Suppressor macrophage (primary cell): ENCODE data around the gene FTSJ1.

Source experiments
- DNase-seq, 4 experiments: peaks; one replicate each; pipeline ENCODE4 v3.0.0-alpha.2; 2020 to 2022

FTSJ1 gene

GRCh38 chrX:48470833-48471118 lies 5.2 kb upstream of the FTSJ1 start:
- DNase-seq, result no peak

GRCh38 chrX:48471504-48471903 lies 4.5 kb upstream of the FTSJ1 start:
- DNase-seq, result no peak

GRCh38 chrX:48472225-48472624 lies 3.8 kb upstream of the FTSJ1 start:
- DNase-seq, result no peak

- no peak for DNase-seq
Observed at GRCh38 chrX:48472851-48473703, 2.9 kb upstream of the FTSJ1 start.

GRCh38 chrX:48473704-48473990 lies 2.4 kb upstream of the FTSJ1 start:
- no peak for DNase-seq

GRCh38 chrX:48474127-48474526 lies 1.9 kb upstream of the FTSJ1 start:
- peak; percentile 21 to 42 (median 36) for DNase-seq

- DNase-seq, result no peak
Observed at GRCh38 chrX:48474581-48474980, 1.4 kb upstream of the FTSJ1 start.

GRCh38 chrX:48475296-48475695 lies 703 bp upstream of the FTSJ1 start:
- no peak for DNase-seq

- DNase-seq, result no peak
Observed at GRCh38 chrX:48476919-48477318, 920 bp downstream of the FTSJ1 start.

- DNase-seq, result no peak
Observed at GRCh38 chrX:48477960-48478755, 2.2 kb downstream of the FTSJ1 start.

GRCh38 chrX:48478806-48479205 lies 2.8 kb downstream of the FTSJ1 start:
- DNase-seq, result no peak

GRCh38 chrX:48480142-48480541 lies 4.1 kb downstream of the FTSJ1 start:
- DNase-seq, result no peak

- no peak for DNase-seq
Observed at GRCh38 chrX:48480583-48480982, 4.6 kb downstream of the FTSJ1 start.

- no peak for DNase-seq
Observed at GRCh38 chrX:48482526-48482925, 6.5 kb downstream of the FTSJ1 start.

- DNase-seq, result peak; percentile 48 to 75 (median 52)
Observed at GRCh38 chrX:48487362-48487798, 11.4 kb downstream of the FTSJ1 start.

GRCh38 chrX:48488034-48488433 lies 12.0 kb downstream of the FTSJ1 start:
- DNase-seq, result no peak

GRCh38 chrX:48489296-48489695 lies 13.3 kb downstream of the FTSJ1 start:
- DNase-seq, result no peak

GRCh38 chrX:48489892-48490291 lies 13.9 kb downstream of the FTSJ1 start:
- DNase-seq, result no peak

- DNase-seq, result no peak
Observed at GRCh38 chrX:48490661-48491060, 14.7 kb downstream of the FTSJ1 start.

- DNase-seq, result no peak
Observed at GRCh38 chrX:48491809-48492208, 15.8 kb downstream of the FTSJ1 start.

GRCh38 chrX:48492293-48492910 lies 16.4 kb downstream of the FTSJ1 start:
- DNase-seq, result peak; percentile 67 to 81 (median 78)

GRCh38 chrX:48493890-48494364 lies 17.9 kb downstream of the FTSJ1 start:
- DNase-seq, result peak; percentile 24 to 48 (median 38)

GRCh38 chrX:48496660-48497059 lies 20.7 kb downstream of the FTSJ1 start:
- no peak for DNase-seq

- DNase-seq, result no peak
Observed at GRCh38 chrX:48497871-48498270, 21.9 kb downstream of the FTSJ1 start.
